ENCODE results near the gene ASPG. TPM values are rescaled to one million over a fixed set of nuclear protein-coding genes. Genes with fewer than 3 reads are reported as not detected.

The ASPG gene
- not detected in 2 replicates for total RNA-seq (2014; rRNA removed; shearing (Covaris generic))

- no peak for DNase-seq (ENCODE audit: low spot score)
These were observed at the start of gene ASPG for GRCh38 chr14:104085032-104085888. ASPG (plus strand) TSS chr14:104085700; CDS start chr14:104085771, 71 bp downstream.

- DNase-seq (ENCODE audit: low spot score): no peak
These were observed 49.3 kb upstream of the ASPG start for GRCh38 chr14:104036212-104036611.

GRCh38 chr14:104037074-104037473, 48.4 kb upstream of the ASPG start:
- no peak for DNase-seq (ENCODE audit: low spot score)

GRCh38 chr14:104037903-104038302, 47.6 kb upstream of the ASPG start:
- DNase-seq (ENCODE audit: low spot score): no peak

GRCh38 chr14:104039214-104039613, 46.3 kb upstream of the ASPG start:
- DNase-seq (ENCODE audit: low spot score): no peak

- DNase-seq (ENCODE audit: low spot score): no peak
These were observed 45.0 kb upstream of the ASPG start for GRCh38 chr14:104040539-104040938.

- DNase-seq (ENCODE audit: low spot score): no peak
These were observed 43.9 kb upstream of the ASPG start for GRCh38 chr14:104041430-104042104.

GRCh38 chr14:104044016-104044415, 41.5 kb upstream of the ASPG start:
- DNase-seq (ENCODE audit: low spot score): no peak

- no peak for DNase-seq (ENCODE audit: low spot score)
These were observed 37.7 kb upstream of the ASPG start for GRCh38 chr14:104047761-104048160.

GRCh38 chr14:104048758-104049507, 36.6 kb upstream of the ASPG start:
- no peak for DNase-seq (ENCODE audit: low spot score)

- DNase-seq (ENCODE audit: low spot score): no peak
These were observed 35.8 kb upstream of the ASPG start for GRCh38 chr14:104049576-104050240.

- no peak for DNase-seq (ENCODE audit: low spot score)
These were observed 34.2 kb upstream of the ASPG start for GRCh38 chr14:104051092-104051813.

GRCh38 chr14:104054222-104054905, 31.1 kb upstream of the ASPG start:
- no peak for DNase-seq (ENCODE audit: low spot score)

- DNase-seq (ENCODE audit: low spot score): no peak
These were observed 23.2 kb upstream of the ASPG start for GRCh38 chr14:104062281-104062680.

GRCh38 chr14:104064003-104064402, 21.5 kb upstream of the ASPG start:
- DNase-seq (ENCODE audit: low spot score): no peak

- no peak for DNase-seq (ENCODE audit: low spot score)
These were observed 19.2 kb upstream of the ASPG start for GRCh38 chr14:104066279-104066678.

- DNase-seq (ENCODE audit: low spot score): no peak
These were observed 18.7 kb upstream of the ASPG start for GRCh38 chr14:104066719-104067295.

- DNase-seq (ENCODE audit: low spot score): no peak
These were observed 16.0 kb upstream of the ASPG start for GRCh38 chr14:104069541-104069940.

- no peak for DNase-seq (ENCODE audit: low spot score)
These were observed 12.9 kb upstream of the ASPG start for GRCh38 chr14:104072586-104072985.

GRCh38 chr14:104073764-104074163, 11.7 kb upstream of the ASPG start:
- no peak for DNase-seq (ENCODE audit: low spot score)
